GM21390 (cell line): ENCODE results near the gene LSMEM2.
"Not testable (repeated sequence)": the region's sequence is repeated elsewhere in the genome, so short reads cannot be mapped to it uniquely, and the experiment has no call there.

ENCODE experiments used
- ATAC-seq: cut with Tn5 transposase; IDR thresholded peaks from one replicate; pipeline ENCODE4 v1.9.1; 2021; ENCODE audit not compliant: unreplicated experiment

The LSMEM2 gene

GRCh38 chr3:50278880-50279224 lies at the start of gene LSMEM2:
Gene LSMEM2 (plus strand): TSS chr3:50279087. CDS start chr3:50279114, 27 bp downstream.
- no peak for ATAC-seq

- ATAC-seq, result no peak
Measured at GRCh38 chr3:50229490-50229889, 49.4 kb upstream of the LSMEM2 start.

GRCh38 chr3:50230104-50230793 lies 48.6 kb upstream of the LSMEM2 start:
- ATAC-seq, result no peak

GRCh38 chr3:50230794-50231125 lies 48.1 kb upstream of the LSMEM2 start:
- ATAC-seq, result no peak

- ATAC-seq, result no peak
Measured at GRCh38 chr3:50231581-50231980, 47.3 kb upstream of the LSMEM2 start.

GRCh38 chr3:50232303-50232702 lies 46.6 kb upstream of the LSMEM2 start:
- no peak for ATAC-seq

GRCh38 chr3:50233176-50233575 lies 45.7 kb upstream of the LSMEM2 start:
- no peak for ATAC-seq

- peak; percentile 90 for ATAC-seq
Measured at GRCh38 chr3:50235716-50236483, 43.0 kb upstream of the LSMEM2 start, which contains the start of gene GNAI2. Gene GNAI2 (plus strand): TSS chr3:50236204. CDS start chr3:50236336, 132 bp downstream.

- ATAC-seq, result no peak
Measured at GRCh38 chr3:50236484-50237132, 42.3 kb upstream of the LSMEM2 start.

GRCh38 chr3:50237133-50237651 lies 41.7 kb upstream of the LSMEM2 start:
- ATAC-seq, result no peak

- ATAC-seq, result peak; percentile 37
Measured at GRCh38 chr3:50237754-50238548, 40.9 kb upstream of the LSMEM2 start.

- ATAC-seq, result no peak
Measured at GRCh38 chr3:50238549-50239026, 40.3 kb upstream of the LSMEM2 start.

- no peak for ATAC-seq
Measured at GRCh38 chr3:50239649-50240048, 39.2 kb upstream of the LSMEM2 start.

GRCh38 chr3:50241163-50241562 lies 37.7 kb upstream of the LSMEM2 start:
- no peak for ATAC-seq

- ATAC-seq, result no peak
Measured at GRCh38 chr3:50241713-50242380, 37.0 kb upstream of the LSMEM2 start.

- no peak for ATAC-seq
Measured at GRCh38 chr3:50242381-50242770, 36.5 kb upstream of the LSMEM2 start.

- ATAC-seq, result no peak
Measured at GRCh38 chr3:50242851-50243542, 35.9 kb upstream of the LSMEM2 start.

GRCh38 chr3:50243543-50243895 lies 35.4 kb upstream of the LSMEM2 start:
- no peak for ATAC-seq

- ATAC-seq, result not testable (repeated sequence)
Measured at GRCh38 chr3:50244813-50245212, 34.1 kb upstream of the LSMEM2 start.

- ATAC-seq, result no peak
Measured at GRCh38 chr3:50245251-50245745, 33.6 kb upstream of the LSMEM2 start.
